ENCODE data around the gene SYNPO.
A peak's percentile ranks its signal among the peaks of the same experiment; 100 is the strongest.

SYNPO gene

DNA sequence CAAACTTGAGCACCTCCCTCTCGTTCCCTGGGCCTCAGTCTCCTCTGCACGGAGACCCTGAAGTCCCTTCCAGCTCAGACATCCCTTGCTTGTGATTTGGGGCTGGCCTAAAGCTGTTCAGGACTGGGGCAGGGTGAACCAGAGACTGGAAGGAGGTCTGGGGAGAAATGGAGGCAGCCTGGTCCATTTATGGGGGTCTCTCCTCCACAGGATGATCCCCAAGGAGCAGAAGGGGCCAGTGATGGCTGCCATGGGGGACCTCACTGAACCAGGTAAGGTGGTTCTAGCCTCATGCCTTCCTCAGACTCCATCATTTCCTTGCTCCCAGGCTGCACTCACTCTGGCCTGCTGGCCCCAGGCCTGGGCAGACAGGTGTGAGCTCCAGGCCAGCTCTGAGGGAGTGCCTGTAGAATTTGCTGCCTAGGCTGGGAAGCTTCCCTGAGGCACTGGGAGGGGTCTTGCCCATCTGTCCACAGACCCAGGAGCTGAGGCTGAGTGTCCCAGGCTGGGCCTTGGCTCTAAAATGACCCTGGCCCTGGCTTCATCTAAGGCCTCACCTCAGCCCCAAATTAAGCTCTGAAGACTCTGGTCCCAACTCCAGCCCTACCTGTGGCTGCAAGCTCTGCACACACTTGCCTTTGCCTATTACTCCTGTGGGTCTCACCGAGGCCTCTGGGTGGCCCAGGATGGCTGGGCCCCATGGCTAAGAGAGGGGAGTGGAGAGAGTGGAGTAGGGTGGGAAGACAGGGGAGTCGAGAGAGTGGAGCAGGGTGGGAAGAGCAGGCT lies 22.5 kb downstream of the SYNPO start:
- no peak for DNase-seq
- in situ Hi-C loops (cut with HindIII; ENCODE audit: low pct_ligation_motif_present, low pct_unique_long_range_greater_than_20kb, low sequenced_read_pairs) = no loop called here

DNA sequence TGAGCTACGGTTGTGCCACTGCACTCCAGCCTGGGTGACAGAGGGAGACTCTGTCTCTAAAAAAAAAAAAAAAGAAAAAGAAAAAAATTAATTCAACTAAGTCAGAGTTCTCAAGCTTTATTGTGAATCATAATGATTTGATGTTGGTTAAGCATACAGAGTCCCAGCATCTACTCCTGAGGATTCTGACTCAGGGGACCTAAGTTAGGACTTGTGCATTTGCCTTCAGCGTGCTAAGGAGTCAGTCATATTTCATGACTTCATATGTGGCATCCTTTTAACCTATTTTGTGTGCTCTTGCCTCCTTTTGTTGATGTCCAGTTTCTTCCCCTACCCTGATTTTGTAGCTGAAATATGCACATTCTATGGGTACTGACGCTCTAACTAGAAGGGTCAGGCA lies 23.5 kb downstream of the SYNPO start:
- DNase-seq = no peak
- in situ Hi-C loops (cut with HindIII; ENCODE audit: low pct_ligation_motif_present, low pct_unique_long_range_greater_than_20kb, low sequenced_read_pairs) = no loop called here

DNA sequence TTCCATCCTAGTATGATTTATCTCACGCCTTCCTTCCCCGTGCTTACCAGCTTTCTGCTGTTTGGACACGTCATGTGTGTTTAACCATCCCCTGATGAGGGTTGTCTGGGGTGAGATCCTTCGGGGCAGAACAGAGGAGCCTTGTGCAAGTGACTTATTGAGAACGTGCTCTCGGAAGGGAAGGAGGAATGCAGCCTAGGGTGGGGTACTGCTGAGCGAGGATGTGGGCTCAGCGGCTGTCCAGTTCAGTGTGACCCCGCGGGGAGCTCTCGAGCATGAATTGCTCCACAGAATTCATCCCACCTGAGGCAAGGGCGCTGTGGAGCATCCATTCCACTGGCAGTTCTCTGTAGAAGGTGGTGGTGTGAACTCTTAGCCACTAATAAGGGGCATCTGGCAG lies 24.6 kb downstream of the SYNPO start:
- in situ Hi-C loops (cut with HindIII; ENCODE audit: low pct_ligation_motif_present, low pct_unique_long_range_greater_than_20kb, low sequenced_read_pairs) = no loop called here
- DNase-seq = no peak

GRCh38 chr5:150670275-150670947 lies 30.0 kb downstream of the SYNPO start:
- no peak for DNase-seq
- in situ Hi-C loops (cut with HindIII; ENCODE audit: low pct_ligation_motif_present, low pct_unique_long_range_greater_than_20kb, low sequenced_read_pairs) = no loop called here

GRCh38 chr5:150670948-150671310 lies 30.5 kb downstream of the SYNPO start:
- DNase-seq = no peak
- in situ Hi-C loops (cut with HindIII; ENCODE audit: low pct_ligation_motif_present, low pct_unique_long_range_greater_than_20kb, low sequenced_read_pairs) = no loop called here

DNA sequence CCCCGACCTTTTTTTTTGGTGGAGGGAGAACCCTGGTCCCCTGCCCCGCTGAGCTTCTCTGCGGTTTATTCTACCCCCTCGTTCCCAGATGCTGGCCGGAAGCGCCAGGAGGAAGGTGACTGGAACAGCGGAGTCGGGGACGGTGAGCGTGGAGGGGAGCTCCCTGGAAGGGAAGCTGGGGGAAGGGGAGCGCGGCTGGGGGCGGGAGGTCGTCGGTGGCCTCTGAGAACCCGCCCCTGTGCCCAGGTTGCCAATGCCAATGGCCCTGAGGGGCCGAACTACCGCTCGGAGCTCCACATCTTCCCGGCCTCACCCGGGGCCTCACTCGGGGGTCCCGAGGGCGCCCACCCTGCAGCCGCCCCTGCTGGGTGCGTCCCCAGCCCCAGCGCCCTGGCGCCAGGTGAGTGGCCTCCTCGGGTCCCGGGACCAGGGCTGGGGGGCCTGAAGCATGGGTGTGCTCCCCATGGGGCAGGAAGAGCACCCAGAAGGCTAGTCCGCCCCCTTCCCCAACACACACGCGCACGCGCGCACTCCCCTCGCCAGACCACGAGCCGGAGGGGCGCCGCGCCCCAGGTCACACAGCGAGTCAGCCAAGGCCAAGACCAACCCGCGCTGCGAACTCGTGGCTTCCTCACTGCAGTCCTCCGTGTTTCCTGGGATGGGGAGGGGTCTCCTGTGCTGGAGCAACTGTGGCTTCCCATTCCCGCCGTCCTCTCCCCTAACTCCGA lies 31.2 kb downstream of the SYNPO start:
- no peak for DNase-seq
- in situ Hi-C loops (cut with HindIII; ENCODE audit: low pct_ligation_motif_present, low pct_unique_long_range_greater_than_20kb, low sequenced_read_pairs) = no loop called here

DNA sequence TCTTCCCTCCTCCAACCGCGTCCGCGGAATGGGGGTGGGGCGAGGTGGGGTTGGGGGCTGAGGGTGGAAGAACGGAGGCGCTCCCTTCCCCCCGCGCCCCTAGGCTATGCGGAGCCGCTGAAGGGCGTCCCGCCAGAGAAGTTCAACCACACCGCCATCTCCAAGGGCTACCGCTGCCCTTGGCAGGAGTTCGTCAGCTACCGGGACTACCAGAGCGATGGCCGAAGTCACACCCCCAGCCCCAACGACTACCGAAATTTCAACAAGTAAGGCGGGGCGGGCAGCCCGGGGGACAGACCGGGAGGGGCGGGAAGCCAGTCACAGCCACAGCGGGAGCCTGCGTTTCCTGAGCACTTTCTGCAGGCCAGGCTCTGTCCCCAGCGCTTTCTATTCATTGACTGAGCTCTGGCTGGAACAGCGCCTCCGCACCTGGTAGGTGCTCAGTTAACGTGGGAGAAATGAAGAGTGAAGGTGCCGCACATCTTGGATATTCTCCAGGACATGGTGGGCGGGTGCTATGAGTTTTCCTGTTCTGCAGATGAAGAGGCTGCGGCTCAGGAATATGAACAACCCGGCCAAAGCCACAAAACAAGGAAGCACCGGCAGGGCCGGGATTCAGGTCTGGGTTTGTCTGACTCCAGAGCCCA lies 31.9 kb downstream of the SYNPO start:
- in situ Hi-C loops (cut with HindIII; ENCODE audit: low pct_ligation_motif_present, low pct_unique_long_range_greater_than_20kb, low sequenced_read_pairs) = no loop called here
- DNase-seq = peak; percentile 12

DNA sequence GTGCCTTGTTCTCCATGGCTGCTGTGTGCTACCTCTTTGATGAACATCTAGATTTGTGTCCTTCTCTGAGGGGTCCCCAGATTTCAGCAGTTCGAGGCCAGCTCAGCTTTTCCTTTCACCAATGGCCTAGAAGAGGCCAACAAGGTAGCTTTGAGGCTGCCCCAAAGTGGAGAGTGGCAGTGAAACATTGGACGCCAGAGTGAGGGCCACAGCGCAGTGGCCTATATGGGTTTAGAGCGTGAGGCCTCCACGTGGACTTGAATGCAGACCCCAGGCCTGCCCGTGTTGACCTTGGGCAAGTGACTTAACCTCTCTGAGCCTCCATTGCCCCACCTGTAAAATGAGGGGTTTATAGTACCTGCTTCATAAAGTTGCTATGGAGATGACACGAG lies 32.4 kb downstream of the SYNPO start:
- in situ Hi-C loops (cut with HindIII; ENCODE audit: low pct_ligation_motif_present, low pct_unique_long_range_greater_than_20kb, low sequenced_read_pairs) = no loop called here

GRCh38 chr5:150674341-150674821 lies 33.9 kb downstream of the SYNPO start:
- DNase-seq = no peak
- in situ Hi-C loops (cut with HindIII; ENCODE audit: low pct_ligation_motif_present, low pct_unique_long_range_greater_than_20kb, low sequenced_read_pairs) = no loop called here

More for the DNA sequence above, 32.4 kb downstream of the SYNPO start:
- DNase-seq = no peak

- no peak for DNase-seq
- in situ Hi-C loops (cut with HindIII; ENCODE audit: low pct_ligation_motif_present, low pct_unique_long_range_greater_than_20kb, low sequenced_read_pairs) = no loop called here
Measured at GRCh38 chr5:150675069-150675468, 34.6 kb downstream of the SYNPO start.

DNA sequence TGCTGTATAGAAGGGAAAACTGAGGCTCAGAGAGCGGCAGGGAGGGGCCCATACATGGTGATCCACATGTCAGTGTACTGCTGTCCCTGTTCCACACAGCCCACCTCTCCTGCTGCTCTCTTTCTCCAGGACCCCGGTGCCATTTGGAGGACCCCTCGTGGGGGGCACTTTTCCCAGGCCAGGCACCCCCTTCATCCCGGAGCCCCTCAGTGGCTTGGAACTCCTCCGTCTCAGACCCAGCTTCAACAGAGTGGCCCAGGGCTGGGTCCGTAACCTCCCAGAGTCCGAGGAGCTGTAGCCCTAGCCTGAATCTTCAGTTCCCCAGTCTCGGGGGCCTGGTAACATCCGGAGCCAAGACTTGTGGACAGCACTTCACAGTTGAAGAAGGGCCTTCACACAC lies 36.1 kb downstream of the SYNPO start:
- no peak for DNase-seq
- in situ Hi-C loops (cut with HindIII; ENCODE audit: low pct_ligation_motif_present, low pct_unique_long_range_greater_than_20kb, low sequenced_read_pairs) = no loop called here

- in situ Hi-C loops (cut with HindIII; ENCODE audit: low pct_ligation_motif_present, low pct_unique_long_range_greater_than_20kb, low sequenced_read_pairs) = no loop called here
- DNase-seq = no peak
Measured at GRCh38 chr5:150689120-150689519, 48.7 kb downstream of the SYNPO start.

DNA sequence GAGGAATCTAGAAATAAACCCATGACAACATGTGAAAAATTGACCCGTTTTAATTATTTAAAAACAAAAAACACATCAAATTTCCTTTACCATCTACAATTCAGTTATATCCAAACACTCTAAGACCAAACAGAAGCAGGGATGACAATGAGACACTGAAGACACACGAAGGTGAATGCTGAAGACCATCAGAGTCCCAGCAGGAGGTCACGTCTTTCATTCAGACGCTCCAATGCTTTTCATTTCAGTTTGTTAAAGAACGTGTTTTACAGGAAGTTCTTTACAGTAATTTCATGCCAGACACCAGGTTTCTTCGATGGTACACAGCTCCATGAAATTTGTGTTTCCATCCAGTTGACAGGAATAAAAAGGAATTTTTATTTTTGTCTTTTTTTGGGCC lies 50.3 kb downstream of the SYNPO start:
- no peak for DNase-seq
- in situ Hi-C loops (cut with HindIII; ENCODE audit: low pct_ligation_motif_present, low pct_unique_long_range_greater_than_20kb, low sequenced_read_pairs) = no loop called here

DNA sequence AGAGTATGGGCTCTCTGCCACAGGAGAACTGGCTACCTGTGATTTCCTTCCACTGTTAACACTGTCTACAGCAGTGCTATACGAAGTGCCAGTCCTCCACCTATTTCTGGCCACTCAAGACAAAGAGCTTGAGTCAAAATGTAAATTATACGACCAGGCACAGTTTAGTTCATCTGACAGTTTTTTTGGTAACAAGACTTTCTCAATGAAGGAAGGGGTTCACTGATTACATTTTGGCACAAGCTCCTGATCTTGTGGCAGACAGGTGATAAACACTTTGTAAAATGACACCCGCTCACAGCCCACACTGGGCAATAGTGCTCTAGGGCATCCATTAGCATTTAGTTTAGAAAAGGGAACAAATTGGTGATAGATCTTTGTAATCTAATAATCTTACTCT lies 51.8 kb downstream of the SYNPO start:
- in situ Hi-C loops (cut with HindIII; ENCODE audit: low pct_ligation_motif_present, low pct_unique_long_range_greater_than_20kb, low sequenced_read_pairs) = no loop called here
- no peak for DNase-seq

DNA sequence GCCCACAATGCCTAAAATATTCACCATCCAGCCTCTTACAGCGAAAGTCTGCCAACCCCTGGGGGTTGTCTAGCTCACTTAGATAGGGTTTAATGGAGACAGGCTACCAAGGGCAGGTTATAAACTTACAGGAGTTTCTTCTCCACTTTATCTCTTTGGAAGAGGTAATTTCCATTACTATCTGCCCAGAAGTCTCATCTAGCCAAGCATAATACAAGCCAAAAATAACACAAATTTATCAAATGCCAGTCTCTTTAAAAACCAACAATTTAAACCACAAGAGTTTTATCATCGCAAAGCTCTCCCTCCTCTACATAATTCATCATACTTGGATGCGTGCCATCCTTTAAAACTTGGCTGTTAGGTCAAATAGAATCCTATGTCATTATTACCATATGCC lies 54.2 kb downstream of the SYNPO start:
- in situ Hi-C loops (cut with HindIII; ENCODE audit: low pct_ligation_motif_present, low pct_unique_long_range_greater_than_20kb, low sequenced_read_pairs) = no loop called here
- no peak for DNase-seq

GRCh38 chr5:150700246-150700593 lies 59.8 kb downstream of the SYNPO start:
- no peak for DNase-seq
- in situ Hi-C loops (cut with HindIII; ENCODE audit: low pct_ligation_motif_present, low pct_unique_long_range_greater_than_20kb, low sequenced_read_pairs) = no loop called here

DNA sequence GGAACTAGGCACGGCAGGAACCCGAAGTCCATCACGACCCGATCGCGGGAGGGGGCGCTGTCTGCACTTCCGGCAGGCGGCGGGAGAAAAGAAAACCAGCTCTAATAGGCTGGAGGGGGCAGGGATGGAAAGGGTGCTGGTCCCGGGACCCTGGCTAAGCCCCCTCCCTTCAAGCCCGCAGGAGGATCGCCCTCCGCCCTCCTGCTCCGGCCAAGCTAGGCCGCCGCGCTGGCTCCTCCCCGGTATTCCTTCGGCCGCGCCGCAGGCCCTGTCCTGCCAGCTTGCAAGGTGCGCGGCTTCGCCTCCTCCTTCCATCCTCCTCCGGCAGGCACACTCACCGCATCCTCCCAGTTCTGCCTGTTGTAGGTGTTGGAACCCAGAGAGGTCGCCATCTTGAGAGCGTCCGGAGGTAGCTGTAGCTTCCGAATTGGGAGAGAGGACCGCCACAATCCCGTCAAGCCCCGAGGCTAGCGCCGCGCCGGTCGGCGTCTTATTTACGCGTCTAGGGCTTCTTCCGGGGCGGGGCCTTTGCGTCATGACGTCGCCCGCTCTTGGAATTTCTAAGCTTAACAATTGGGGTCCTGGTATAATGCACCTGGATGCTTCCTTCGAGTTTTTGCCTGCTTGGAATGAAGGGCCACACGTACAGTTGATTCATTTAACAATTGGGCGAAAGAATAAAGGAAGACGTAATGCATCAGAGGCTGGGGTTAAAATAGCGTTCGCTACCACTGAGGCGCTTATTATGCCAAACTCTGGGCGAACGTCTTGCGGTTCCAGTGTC lies 60.3 kb downstream of the SYNPO start, which contains the start of gene RBM22:
Gene RBM22, minus strand, starts transcription at position 469 of the 784 bp plus-strand sequence. Its CDS starts 77 bp downstream, at position 392.
- peak; percentile 86 for DNase-seq
- in situ Hi-C loops (cut with HindIII; ENCODE audit: low pct_ligation_motif_present, low pct_unique_long_range_greater_than_20kb, low sequenced_read_pairs) = no loop called here

GRCh38 chr5:150703762-150704161 lies 63.3 kb downstream of the SYNPO start:
- no peak for DNase-seq
- in situ Hi-C loops (cut with HindIII; ENCODE audit: low pct_ligation_motif_present, low pct_unique_long_range_greater_than_20kb, low sequenced_read_pairs) = no loop called here
